ENCODE data around the gene AS3MT.
"Not testable (repeated sequence)": the region's sequence is repeated elsewhere in the genome, so short reads cannot be mapped to it uniquely, and the experiment has no call there.

Gene AS3MT, protein sequence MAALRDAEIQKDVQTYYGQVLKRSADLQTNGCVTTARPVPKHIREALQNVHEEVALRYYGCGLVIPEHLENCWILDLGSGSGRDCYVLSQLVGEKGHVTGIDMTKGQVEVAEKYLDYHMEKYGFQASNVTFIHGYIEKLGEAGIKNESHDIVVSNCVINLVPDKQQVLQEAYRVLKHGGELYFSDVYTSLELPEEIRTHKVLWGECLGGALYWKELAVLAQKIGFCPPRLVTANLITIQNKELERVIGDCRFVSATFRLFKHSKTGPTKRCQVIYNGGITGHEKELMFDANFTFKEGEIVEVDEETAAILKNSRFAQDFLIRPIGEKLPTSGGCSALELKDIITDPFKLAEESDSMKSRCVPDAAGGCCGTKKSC

DNA sequence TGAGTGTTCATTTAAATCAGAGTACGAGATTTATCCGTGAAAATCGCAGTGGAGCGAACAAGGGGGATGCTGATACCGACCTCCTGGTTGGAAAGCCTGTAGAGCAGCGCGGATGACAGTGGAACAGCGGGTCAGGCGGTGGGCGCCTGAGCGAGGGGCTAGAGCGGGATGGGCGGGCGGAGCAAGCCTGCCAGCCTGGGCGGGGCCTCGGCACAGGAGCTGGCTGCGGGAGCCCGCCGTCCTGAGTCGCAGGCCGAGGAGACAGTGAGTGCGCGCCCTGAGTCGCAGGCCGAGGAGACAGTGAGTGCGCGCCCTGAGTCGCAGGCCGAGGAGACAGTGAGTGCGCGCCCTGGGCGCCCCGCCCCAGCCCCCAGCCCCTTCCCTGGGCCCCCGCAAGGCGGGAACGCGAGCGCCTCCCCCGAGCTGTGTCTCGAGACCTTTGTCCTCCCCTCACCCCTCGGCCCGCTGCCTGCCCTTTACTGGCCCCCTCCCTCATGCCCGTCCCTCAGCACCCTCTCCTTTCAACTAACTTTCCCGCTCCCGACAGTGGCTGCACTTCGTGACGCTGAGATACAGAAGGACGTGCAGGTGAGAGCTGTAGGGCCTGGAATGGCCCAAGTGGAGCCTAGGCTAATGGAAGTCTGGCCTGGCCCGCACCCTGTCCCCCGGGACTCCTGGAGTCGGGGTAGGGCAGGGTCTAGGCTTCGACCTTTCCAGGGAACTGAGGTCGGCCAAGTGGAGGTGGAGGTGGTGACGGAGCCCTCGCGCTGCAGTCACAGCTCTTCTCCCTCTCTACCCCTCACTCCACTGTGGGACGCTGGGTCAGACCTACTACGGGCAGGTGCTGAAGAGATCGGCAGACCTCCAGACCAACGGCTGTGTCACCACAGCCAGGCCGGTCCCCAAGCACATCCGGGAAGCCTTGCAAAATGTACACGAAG lies at the start of gene AS3MT:
Gene AS3MT (plus strand): TSS at position 213 of the 941 bp plus-strand sequence. CDS start 123 bp downstream, at position 336.
- TF ChIP-seq, protein P1, sequence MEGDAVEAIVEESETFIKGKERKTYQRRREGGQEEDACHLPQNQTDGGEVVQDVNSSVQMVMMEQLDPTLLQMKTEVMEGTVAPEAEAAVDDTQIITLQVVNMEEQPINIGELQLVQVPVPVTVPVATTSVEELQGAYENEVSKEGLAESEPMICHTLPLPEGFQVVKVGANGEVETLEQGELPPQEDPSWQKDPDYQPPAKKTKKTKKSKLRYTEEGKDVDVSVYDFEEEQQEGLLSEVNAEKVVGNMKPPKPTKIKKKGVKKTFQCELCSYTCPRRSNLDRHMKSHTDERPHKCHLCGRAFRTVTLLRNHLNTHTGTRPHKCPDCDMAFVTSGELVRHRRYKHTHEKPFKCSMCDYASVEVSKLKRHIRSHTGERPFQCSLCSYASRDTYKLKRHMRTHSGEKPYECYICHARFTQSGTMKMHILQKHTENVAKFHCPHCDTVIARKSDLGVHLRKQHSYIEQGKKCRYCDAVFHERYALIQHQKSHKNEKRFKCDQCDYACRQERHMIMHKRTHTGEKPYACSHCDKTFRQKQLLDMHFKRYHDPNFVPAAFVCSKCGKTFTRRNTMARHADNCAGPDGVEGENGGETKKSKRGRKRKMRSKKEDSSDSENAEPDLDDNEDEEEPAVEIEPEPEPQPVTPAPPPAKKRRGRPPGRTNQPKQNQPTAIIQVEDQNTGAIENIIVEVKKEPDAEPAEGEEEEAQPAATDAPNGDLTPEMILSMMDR (IDR thresholded peaks at IDR 0.05; ENCODE audit: insufficient read depth, low read depth, low read length, missing control alignments) = no peak
- no peak within 1 kb of the TSS for H3K4me3 ChIP-seq (ENCODE audit: low read depth, low read length)
- DNase-seq (ENCODE audit: low read depth) = no peak

DNA sequence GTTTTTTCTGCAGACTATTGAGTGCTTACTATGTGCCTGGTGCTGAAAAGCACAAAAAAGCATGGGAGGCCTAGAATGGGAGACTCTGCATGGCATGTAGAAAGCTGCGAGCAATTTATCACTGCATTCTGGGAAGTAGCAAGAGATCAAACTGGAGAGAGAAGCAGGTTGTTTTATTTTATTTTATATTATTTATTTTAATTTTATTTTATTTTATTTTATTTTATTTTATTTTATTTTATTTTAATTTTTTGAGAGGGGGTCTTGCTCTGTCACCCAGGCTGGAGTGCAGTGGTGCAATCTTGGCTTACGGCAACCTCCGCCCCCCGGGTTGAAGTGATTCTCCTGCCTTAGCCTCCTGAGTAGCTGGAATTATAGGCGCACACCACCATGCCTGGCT lies 49.3 kb upstream of the AS3MT start:
- not testable (repeated sequence) for DNase-seq (ENCODE audit: low read depth); H3K4me3 ChIP-seq (ENCODE audit: low read depth, low read length)

DNA sequence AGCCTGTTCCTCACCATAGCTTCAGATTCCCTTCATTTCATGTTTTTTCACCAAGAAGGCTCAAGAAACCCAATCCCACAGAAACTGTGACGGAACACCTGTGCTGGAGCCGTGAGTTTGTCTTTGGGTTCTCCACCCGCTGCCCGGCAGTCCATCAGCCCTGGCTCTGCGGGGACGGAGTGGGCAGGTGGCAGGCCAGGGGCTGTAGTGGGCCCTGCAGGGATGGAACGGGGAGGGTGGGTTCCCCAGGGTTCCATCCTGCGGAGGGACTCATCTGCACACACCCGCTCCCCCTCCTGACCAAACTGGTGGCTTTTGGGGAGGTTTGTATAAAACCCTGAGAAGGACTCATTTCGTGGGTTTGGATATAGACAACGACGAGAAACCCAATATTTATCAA lies 47.0 kb upstream of the AS3MT start:
- H3K4me3 ChIP-seq (ENCODE audit: low read depth, low read length) = no peak overlapping the region
- TF ChIP-seq, protein P1 (IDR thresholded peaks at IDR 0.05; ENCODE audit: insufficient read depth, low read depth, low read length, missing control alignments) = no peak
- no peak for DNase-seq (ENCODE audit: low read depth)

DNA sequence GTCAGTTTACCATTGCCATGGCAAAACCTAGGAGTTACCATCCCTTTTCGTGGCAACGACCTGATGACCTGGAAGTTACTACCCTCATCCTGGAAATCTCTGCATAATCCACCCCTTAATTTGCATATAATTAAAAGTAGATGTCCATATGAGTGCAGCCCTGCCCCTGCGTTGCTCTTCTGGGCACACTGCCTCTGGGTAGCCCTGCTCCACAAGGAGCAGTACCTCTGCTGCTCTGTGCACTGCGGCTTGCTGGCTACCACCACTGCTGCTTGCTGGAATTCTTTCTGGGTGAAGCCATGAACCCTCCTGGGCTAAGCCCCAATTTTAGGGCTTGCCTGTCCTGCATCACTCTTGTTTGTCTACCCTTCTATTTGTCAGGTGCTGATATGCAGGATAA lies 44.6 kb upstream of the AS3MT start:
- no peak for DNase-seq (ENCODE audit: low read depth)
- TF ChIP-seq, protein P1 (IDR thresholded peaks at IDR 0.05; ENCODE audit: insufficient read depth, low read depth, low read length, missing control alignments) = no peak

DNA sequence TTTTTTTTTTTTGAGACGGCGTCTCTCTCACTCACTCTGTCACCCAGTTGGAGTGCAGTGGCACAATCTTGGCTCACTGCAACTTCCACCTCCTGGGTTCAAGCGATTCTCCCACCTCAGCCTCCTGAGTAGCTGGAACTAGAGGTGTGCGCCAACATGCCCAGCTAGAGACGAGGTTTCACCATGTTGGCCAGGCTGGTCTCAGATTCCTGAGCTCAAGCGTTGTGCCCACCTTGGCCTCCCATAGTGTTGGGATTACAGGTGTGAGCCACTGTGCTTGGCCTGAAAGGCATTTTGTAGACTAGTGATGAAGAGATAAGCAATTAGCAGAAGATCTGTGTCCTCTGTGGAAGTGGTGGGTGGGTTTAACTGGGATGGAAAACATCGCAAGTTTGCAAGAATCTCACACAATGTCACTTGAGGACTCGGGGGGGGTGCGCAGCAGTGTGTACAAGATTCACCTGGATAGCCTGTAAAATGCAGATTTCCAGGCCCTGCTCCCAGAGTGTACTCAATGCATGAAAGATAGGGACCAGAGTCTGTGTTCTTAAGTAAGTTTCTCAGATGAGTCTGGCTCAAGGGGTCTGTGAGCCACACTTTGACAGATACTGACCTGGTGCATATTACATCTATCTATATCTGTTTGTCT lies 43.0 kb upstream of the AS3MT start:
- DNase-seq (ENCODE audit: low read depth) = no peak
- H3K4me3 ChIP-seq (ENCODE audit: low read depth, low read length) = no peak overlapping the region
- TF ChIP-seq, protein P1 (IDR thresholded peaks at IDR 0.05; ENCODE audit: insufficient read depth, low read depth, low read length, missing control alignments) = no peak

More for the DNA sequence above, 44.6 kb upstream of the AS3MT start:
- no peak overlapping the region for H3K4me3 ChIP-seq (ENCODE audit: low read depth, low read length)

DNA sequence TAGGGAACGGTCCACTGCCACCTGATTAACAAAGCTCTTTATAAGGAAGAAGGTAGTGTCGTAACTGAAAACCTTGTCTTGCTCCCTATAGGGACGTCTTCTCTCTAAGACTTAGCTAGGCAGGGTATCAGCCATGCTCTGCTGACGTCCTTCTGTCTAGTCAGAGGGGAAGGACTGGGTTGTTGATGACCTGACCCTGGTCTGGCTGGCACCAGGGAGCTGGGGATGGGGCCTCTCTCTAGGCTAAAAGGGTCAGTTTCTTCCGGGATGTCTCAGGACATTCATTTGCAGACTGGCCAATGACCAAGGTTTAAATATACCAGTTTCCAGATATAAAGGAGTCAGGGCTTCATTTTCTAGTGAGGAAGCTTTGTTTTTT lies 41.7 kb upstream of the AS3MT start:
- TF ChIP-seq, protein P1 (IDR thresholded peaks at IDR 0.05; ENCODE audit: insufficient read depth, low read depth, low read length, missing control alignments) = no peak
- H3K4me3 ChIP-seq (ENCODE audit: low read depth, low read length) = no peak overlapping the region
- no peak for DNase-seq (ENCODE audit: low read depth)
